ENCODE data around the gene MED27.
"Not testable (repeated sequence)": the region's sequence is repeated elsewhere in the genome, so short reads cannot be mapped to it uniquely, and the experiment has no call there.

The MED27 gene

DNA sequence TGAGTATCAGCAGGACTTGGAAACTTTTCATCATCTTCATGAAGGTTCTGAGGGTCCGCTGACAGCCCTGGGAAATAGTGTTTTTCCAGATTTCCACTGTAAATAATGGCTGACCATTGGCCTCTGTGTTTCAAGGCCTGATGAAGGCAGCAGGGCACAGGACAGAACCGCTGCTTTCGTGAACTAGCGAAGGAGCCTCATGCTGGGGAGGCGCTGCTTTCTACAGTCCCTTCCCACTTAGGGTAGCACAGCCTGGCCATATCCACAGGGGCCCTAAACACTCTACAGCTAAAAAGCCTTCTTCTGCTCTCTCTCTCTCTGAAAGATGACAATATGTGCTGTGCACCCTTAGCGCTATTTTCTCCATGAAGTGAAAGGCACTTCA is 118.2 kb downstream of the MED27 start:
- no peak for DNase-seq

- DNase-seq, result no peak
Observed at GRCh38 chr9:131960851-131961495, 118.7 kb downstream of the MED27 start.

DNA sequence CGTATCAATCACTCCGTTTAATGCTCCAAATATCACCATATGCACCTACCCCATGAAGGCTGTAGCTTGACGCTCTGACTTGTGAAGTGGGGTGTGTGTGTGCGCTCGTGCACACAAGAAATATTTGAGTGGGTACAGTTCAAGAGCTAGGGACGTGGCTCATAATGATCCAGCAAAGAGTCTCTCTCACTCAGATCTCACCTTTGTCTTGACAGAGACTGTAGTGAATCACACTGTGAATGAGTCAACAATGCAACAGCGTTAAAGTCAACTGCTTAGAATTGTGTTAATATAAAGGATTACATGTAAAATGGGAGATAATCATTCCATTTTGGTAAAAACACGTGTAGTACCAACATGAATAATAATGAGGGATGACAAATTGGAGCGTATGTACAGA is 119.4 kb downstream of the MED27 start:
- no peak for DNase-seq

DNA sequence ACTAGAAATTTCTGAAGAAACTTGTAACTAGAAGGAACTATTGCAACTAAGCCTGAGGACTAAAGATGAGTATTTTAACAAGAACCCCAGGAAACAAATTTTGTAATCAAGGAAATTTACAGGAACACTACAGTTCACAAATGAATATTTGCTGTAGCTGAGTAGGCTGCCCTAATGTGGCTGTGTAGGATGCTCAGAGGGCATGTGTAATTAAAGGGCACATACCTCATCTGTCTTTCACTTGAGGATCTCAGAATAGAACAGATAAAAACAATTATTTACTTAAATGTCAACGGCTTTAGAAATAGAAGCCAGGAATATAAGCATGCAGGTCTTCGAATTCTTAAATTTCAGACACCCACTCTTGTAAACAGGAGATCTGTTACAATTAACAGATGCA is 119.8 kb downstream of the MED27 start:
- no peak for DNase-seq

GRCh38 chr9:131959056-131959455 is 120.6 kb downstream of the MED27 start:
- DNase-seq, result no peak

GRCh38 chr9:131954299-131954698 is 125.4 kb downstream of the MED27 start:
- peak in 1 of 5 experiments; percentile 30 for DNase-seq

DNA sequence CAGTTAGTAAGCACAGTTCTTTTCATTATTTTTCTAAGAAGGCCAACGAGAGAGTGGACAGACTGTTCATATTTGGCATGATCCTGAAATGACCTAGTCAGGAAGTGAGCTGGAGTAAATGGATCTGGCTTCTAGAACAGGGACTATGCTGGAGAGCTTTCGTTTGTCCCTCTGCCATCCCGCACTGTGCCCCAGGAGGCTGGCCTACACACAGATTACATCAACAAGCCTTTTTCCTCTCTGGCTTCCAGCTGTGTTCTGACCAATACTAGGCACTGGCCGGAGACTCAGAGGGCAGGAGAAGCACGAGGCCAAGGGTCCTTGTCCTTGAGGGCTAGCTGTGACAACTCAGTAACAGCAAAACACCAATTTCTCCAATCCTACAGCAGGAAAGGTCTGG is 127.8 kb downstream of the MED27 start:
- no peak for DNase-seq

DNA sequence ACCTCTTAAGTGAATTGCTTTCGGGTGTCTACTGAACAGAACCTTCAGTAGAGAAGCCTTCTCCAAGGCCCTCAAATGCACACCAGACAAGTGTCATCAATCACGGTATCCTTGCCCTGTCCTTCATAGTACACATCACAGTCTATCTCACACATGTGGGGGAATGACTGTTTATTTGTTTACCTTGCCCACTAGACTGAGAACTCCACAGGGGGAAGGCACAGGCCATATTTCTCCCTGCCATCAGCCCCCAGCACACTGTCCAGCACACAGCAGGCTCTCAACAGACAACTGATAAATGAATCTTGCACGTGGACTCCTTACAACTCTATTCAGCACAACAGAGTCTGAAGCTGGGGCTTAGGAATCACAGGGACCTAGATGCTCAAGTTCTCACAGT is 128.5 kb downstream of the MED27 start:
- no peak for DNase-seq

GRCh38 chr9:131950487-131950886 is 129.2 kb downstream of the MED27 start:
- peak in 1 of 5 experiments; percentile 79 for DNase-seq

DNA sequence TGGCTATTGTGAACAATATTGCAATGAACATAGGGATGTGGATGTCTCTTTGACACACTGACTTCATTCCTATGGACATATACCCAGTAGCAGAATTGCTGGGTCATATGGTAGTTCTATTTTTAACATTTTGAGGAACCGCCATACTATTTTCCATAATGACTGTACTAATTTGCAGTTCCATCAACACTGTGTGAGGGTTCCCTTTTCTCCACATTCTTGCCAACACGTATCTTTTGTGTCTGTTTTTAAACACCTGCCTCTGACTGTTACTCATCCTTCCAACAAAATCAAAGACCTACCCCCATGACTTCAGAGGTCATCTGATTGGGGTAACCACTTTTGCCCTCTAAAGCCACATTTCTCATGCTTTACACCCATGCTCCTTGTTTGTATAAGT is 133.5 kb downstream of the MED27 start:
- no peak for DNase-seq

DNA sequence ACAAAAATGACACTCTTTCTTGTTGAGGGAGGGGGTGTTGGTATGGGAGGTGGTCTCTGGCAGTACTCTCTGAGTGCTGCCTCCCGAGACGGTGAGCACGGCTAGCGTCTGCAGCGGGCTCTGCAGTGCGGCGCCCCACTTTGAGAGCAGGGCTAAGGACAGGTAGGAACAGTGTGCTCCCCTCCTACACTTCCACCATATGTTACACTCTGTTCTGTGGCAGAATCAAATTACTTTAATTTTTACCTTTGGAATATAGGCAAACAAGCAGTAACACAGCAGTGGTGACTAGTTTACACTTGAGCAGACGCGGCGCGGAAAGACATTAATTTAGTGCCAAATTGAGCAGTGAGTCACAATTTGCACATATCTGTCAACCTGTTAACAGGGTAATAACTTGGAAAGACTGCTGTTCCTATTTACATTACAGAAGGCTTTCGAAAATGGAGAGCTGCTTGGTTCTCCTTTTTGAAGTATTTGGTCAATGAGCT is 136.3 kb downstream of the MED27 start:
- DNase-seq, result no peak

DNA sequence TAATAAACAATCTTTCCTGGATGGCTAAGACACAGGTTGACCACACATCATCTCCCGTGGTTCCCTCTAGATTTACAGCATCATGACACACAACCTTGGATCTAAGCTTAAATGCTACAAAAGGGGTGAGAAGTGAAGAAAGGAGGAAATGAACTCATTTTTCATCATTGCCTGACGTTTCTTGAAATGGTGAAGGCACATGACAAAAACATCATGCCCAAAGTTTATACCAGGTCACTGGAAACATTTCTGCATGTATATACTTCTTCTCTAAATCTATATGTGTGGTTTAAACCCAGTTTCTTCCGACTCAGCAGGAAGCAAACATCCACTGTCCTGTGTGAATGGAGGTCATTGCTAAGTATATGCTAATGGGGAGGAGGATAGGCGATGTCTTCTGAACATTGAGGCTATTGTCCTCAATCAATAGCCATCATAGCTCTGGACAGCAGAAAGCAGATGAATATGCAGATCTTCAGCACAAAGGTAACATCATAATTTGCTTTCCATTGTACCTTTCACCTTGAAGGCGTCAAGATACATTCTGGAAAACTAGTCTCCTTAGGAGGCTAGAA is 137.4 kb downstream of the MED27 start:
- no peak for DNase-seq

DNA sequence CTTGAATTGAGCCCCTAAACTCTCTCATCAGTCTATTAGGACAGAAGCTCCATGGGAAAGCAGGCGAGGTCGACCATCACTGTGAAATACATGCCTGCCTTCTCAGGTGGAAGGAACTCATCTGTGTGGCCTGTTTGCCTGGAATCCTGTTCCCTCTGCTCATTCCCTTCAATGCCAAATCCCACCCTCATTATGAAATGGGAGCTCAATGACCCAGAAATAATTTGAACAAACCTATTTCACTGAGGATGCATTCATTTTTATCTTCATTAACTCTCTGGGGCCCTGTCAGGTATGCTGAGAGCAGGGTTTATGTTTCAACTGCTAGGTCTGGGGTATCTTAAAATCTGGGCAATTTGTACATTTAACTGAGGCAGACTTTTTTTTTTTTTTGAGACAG is 142.2 kb downstream of the MED27 start:
- DNase-seq, result no peak

DNA sequence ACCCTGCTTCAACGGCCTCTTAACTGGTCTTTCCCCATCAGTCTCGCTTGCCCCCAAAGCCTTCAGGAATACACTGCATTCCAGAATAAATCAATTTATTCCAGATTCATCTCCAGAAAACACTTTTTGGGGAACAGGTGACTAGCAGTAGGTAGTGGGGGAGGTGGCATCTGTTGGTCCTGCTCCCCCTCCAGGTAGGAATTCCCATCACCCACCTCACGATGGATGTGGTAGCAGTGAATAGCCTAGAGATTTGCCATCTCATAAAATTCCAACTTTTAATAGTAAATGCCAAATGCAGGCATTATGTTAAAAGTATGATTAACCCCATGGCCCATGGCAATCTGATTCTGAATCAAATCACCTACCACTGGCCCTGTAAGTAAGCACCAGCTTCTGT is 142.7 kb downstream of the MED27 start:
- no peak for DNase-seq

- DNase-seq, result no peak
Observed at GRCh38 chr9:131934673-131935072, 145.0 kb downstream of the MED27 start.

DNA sequence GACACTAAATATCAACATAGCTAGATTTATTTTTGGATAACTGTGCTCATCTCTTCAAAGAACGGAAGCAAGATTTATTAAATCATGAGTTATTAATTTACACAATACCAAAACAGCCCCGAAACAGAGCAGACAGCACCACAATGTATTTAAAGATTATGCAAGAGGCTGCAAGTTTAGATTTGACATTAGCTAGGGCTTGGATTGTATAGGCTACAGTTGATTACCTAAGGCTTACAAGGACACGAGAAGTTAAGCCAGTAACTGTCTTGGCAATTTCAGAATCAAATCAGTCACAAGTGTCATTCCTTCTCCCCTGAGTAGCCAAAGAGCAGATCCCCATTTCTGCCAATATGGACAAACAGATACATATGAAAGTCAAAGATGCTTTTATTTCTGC is 152.6 kb downstream of the MED27 start:
- no peak for DNase-seq

DNA sequence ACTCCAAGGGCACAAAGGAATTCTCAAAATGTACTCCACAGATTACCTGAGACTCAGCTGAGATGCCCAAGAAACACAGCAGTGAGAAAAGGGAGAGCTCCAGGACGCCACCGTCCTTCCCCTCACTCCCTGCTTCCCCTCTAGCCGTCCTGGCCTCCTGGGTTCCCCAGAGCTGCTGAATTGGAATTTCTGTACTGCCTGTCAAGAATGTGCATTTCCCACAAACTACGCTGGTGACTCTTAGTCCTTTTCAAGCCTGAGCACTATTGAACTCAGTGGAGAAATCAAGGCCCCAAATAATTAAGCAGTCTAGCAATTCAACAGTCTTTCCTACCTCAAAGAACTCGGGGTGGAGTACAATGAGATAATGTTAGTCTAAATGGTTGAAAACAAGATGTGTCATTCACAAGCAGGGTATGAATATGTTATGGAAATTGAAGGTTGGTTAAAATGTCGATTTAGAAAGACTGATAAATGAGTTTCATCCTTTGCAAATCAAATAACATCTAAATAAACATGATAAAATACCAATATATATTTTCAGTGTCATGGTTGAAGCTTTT is 153.2 kb downstream of the MED27 start:
- no peak for DNase-seq

- no peak for DNase-seq
Observed at GRCh38 chr9:131925677-131926177, 153.9 kb downstream of the MED27 start.

DNA sequence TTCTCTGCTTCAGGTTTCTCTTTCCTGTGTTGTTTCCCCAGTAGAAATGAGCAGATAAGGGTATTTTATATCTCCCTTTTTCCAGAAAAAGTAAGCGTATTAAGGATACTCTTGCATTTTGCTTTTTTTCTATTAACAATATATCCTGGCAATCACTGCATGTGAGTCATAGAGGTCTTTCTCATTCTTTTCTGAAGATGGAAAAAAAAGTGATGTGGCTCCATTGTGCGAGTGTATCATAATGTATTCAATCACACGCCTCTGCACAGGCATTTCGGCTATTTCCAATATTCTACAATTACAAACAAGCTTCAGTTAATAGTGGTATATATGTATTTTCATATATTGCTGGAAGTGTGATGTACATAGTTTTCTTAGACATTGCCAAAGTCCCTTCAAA is 155.9 kb downstream of the MED27 start:
- DNase-seq, result no peak

- DNase-seq, result no peak
Observed at GRCh38 chr9:131923132-131923671, 156.5 kb downstream of the MED27 start.

- DNase-seq, result not testable (repeated sequence)
Observed at GRCh38 chr9:131921635-131922034, 158.0 kb downstream of the MED27 start.

DNA sequence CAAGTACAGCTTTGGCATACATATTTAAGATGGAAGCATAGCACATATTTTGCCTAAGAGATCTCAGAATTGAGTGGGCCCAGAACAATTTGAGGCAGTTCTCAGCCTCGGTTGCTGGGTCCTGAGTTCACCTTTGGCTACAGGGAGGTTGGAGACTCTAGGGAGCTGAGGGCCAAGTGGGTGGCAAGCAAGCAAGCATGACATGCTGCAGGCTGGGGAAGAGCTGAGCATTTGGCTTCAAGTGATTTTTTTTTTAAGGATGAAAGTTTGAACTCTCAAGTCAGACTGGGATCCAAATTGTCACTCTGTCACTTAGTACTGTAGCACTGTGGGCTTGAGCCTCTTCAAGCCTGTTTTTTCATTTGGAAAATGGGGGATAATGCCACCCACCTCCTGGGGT is 160.5 kb downstream of the MED27 start:
- no peak for DNase-seq

DNA sequence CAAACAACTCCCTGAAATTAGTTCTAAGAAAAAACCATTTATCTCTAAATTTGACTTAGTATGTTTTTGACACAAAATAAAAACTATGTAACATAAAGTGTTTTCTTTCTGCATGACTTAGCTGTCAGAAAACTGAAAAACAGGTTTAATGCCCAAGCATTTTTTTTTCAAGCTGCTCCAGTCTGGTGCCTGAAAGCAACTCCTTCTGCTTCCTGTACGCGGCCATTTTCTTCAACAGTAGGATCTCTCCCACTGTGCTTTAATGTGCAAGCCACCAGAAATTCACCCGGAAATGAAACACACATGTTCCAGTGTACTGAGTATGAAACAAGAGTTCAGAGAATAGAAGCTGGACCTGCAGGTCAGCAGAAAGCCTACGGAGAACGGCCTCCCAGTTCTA is 161.2 kb downstream of the MED27 start:
- no peak for DNase-seq

- DNase-seq, result no peak
Observed at GRCh38 chr9:131917009-131917408, 162.7 kb downstream of the MED27 start.
